Measurements from ENCODE around the gene NXPE3.

DNA sequence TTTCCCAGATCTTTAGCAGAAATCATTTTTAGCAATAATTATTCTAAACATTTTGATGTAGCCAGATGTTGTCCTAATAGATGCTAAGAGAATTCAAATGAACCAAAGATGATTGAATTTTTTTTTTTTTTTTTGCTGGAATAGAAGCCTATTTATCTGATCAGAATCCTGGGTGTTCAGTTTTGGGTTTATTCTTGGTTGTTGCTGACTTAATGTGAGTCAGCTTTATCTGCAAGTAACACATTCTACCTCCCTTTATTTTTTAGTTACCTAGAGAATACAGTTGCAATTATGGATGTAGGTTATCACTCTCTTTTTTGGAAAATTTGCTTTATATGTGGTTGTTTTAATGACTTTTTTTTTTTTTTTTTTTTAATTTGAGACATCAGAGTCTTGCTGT lies 48.2 kb upstream of the NXPE3 start:
- TF ChIP-seq, protein P1, sequence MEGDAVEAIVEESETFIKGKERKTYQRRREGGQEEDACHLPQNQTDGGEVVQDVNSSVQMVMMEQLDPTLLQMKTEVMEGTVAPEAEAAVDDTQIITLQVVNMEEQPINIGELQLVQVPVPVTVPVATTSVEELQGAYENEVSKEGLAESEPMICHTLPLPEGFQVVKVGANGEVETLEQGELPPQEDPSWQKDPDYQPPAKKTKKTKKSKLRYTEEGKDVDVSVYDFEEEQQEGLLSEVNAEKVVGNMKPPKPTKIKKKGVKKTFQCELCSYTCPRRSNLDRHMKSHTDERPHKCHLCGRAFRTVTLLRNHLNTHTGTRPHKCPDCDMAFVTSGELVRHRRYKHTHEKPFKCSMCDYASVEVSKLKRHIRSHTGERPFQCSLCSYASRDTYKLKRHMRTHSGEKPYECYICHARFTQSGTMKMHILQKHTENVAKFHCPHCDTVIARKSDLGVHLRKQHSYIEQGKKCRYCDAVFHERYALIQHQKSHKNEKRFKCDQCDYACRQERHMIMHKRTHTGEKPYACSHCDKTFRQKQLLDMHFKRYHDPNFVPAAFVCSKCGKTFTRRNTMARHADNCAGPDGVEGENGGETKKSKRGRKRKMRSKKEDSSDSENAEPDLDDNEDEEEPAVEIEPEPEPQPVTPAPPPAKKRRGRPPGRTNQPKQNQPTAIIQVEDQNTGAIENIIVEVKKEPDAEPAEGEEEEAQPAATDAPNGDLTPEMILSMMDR (tag by site-specific recombination; IDR thresholded peaks at IDR 0.05), result no peak
- TF ChIP-seq ZBTB7A (tag by site-specific recombination; IDR thresholded peaks at IDR 0.05; ENCODE audit: low read depth) (no peak), ZNF423 (tag by site-specific recombination; IDR thresholded peaks at IDR 0.05) (no peak), ZNF350 (tag by site-specific recombination; IDR thresholded peaks at IDR 0.05) (no peak), ZNF114 (tag by site-specific recombination; IDR thresholded peaks at IDR 0.05) (no peak), ZNF639 (tag by site-specific recombination; IDR thresholded peaks at IDR 0.05) (no peak), ZNF785 (tag by site-specific recombination; IDR thresholded peaks at IDR 0.05) (no peak), ZNF513 (tag by site-specific recombination; IDR thresholded peaks at IDR 0.05) (no peak), ZNF274 (IDR thresholded peaks at IDR 0.05; ENCODE audit: low read length) (no peak), ZNF274 (tag by site-specific recombination; IDR thresholded peaks at IDR 0.05; ENCODE audit: borderline replicate concordance) (no peak), ZNF677 (tag by site-specific recombination; IDR thresholded peaks at IDR 0.05) (no peak), ZNF37A (tag by site-specific recombination; IDR thresholded peaks at IDR 0.05) (no peak), YY1 (tag by site-specific recombination; IDR thresholded peaks at IDR 0.05) (no peak), ZNF585B (tag by site-specific recombination; IDR thresholded peaks at IDR 0.05) (no peak)
- TF ChIP-seq, protein P2, sequence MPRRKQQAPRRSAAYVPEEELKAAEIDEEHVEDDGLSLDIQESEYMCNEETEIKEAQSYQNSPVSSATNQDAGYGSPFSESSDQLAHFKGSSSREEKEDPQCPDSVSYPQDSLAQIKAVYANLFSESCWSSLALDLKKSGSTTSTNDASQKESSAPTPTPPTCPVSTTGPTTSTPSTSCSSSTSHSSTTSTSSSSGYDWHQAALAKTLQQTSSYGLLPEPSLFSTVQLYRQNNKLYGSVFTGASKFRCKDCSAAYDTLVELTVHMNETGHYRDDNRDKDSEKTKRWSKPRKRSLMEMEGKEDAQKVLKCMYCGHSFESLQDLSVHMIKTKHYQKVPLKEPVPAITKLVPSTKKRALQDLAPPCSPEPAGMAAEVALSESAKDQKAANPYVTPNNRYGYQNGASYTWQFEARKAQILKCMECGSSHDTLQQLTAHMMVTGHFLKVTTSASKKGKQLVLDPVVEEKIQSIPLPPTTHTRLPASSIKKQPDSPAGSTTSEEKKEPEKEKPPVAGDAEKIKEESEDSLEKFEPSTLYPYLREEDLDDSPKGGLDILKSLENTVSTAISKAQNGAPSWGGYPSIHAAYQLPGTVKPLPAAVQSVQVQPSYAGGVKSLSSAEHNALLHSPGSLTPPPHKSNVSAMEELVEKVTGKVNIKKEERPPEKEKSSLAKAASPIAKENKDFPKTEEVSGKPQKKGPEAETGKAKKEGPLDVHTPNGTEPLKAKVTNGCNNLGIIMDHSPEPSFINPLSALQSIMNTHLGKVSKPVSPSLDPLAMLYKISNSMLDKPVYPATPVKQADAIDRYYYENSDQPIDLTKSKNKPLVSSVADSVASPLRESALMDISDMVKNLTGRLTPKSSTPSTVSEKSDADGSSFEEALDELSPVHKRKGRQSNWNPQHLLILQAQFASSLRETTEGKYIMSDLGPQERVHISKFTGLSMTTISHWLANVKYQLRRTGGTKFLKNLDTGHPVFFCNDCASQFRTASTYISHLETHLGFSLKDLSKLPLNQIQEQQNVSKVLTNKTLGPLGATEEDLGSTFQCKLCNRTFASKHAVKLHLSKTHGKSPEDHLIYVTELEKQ (tag by site-specific recombination; IDR thresholded peaks at IDR 0.05; ENCODE audit: borderline replicate concordance), result no peak
